WERI-Rb-1 (cell line): Measurements from ENCODE around the gene CCDC187.
A peak's percentile ranks its signal among the peaks of the same experiment; 100 is the strongest.

Experiments
- DNase-seq: peaks from one replicate; pipeline ENCODE4 v3.0.0-alpha.2; 2020
- H3K27ac ChIP-seq: fragments of 250-450 bp; sonication (Bioruptor Pico); 2 replicates; pipeline ENCODE4 v1.5.1; 2020; ENCODE audit warnings: mild to moderate bottlenecking, moderate library complexity
- H3K27me3 ChIP-seq: fragments of 250-450 bp; sonication (Bioruptor Pico); 2 replicates; pipeline ENCODE4 v1.5.1; 2021; ENCODE audit warnings: mild to moderate bottlenecking, low read depth, moderate library complexity; ENCODE audit not compliant: insufficient read depth, severe bottlenecking
- H3K36me3 ChIP-seq: fragments of 250-450 bp; sonication (Bioruptor Pico); 2 replicates; pipeline ENCODE4 v1.5.1; 2020; ENCODE audit warnings: mild to moderate bottlenecking, moderate library complexity
- H3K4me3 ChIP-seq: 2 replicates; pipeline ENCODE4 v1.5.1; 2011; ENCODE audit warnings: low read depth, mild to moderate bottlenecking, control low read depth, low read length
- H3K9me3 ChIP-seq: fragments of 250-450 bp; sonication (Bioruptor Pico); 2 replicates; pipeline ENCODE4 v1.5.1; 2021; ENCODE audit warnings: mild to moderate bottlenecking, moderate library complexity; ENCODE audit not compliant: severe bottlenecking
- TF ChIP-seq, protein P1 (sequence below): IDR thresholded peaks from 2 replicates; pipeline ENCODE4 v1.5.1; 2011; ENCODE audit warnings: low read depth, mild to moderate bottlenecking, control low read depth, inconsistent platforms, low read length

Gene CCDC187

DNA sequence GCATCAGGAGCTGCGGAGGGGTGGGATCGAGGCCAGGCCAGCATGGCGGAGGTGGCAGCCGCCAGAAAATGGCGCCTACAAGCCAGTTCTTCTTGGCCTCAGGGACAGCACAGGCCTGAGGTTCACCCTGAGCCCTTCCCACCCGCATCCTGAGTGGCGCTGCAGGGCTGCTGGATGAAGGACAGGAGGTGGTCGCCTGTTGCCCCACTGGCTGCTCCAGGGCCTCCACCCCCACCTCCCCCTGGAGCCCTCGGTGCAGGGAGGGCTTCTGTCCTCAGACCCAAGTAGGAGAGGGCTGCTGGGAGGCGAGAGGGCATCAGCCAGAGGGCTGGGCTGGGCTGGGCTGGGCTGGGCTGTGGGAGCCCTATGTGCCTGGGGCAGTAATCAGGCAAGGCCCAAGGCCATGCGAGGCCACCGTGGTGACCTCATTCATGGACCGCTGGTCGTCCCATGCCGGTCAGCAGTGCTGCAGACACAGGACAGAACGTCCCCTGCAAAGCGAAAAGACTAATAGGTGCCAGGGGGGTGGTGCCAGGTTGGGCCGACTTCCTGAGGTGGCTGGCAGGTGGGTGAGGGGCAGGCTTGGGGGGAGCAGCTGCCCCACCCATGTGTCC, 37.3 kb upstream of the CCDC187 start:
- Histone ChIP-seq H3K36me3 (peaks cover 80% of the 10 kb centered on the region), H3K27ac (no peak overlapping the region; the same call in none of the 2 replicates), H3K9me3 (no peaks in the 10 kb centered on the region), H3K27me3 (no peaks in the 10 kb centered on the region), H3K4me3 (no peak overlapping the region)
- TF ChIP-seq, protein P1, sequence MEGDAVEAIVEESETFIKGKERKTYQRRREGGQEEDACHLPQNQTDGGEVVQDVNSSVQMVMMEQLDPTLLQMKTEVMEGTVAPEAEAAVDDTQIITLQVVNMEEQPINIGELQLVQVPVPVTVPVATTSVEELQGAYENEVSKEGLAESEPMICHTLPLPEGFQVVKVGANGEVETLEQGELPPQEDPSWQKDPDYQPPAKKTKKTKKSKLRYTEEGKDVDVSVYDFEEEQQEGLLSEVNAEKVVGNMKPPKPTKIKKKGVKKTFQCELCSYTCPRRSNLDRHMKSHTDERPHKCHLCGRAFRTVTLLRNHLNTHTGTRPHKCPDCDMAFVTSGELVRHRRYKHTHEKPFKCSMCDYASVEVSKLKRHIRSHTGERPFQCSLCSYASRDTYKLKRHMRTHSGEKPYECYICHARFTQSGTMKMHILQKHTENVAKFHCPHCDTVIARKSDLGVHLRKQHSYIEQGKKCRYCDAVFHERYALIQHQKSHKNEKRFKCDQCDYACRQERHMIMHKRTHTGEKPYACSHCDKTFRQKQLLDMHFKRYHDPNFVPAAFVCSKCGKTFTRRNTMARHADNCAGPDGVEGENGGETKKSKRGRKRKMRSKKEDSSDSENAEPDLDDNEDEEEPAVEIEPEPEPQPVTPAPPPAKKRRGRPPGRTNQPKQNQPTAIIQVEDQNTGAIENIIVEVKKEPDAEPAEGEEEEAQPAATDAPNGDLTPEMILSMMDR = no peak
- DNase-seq = no peak

DNA sequence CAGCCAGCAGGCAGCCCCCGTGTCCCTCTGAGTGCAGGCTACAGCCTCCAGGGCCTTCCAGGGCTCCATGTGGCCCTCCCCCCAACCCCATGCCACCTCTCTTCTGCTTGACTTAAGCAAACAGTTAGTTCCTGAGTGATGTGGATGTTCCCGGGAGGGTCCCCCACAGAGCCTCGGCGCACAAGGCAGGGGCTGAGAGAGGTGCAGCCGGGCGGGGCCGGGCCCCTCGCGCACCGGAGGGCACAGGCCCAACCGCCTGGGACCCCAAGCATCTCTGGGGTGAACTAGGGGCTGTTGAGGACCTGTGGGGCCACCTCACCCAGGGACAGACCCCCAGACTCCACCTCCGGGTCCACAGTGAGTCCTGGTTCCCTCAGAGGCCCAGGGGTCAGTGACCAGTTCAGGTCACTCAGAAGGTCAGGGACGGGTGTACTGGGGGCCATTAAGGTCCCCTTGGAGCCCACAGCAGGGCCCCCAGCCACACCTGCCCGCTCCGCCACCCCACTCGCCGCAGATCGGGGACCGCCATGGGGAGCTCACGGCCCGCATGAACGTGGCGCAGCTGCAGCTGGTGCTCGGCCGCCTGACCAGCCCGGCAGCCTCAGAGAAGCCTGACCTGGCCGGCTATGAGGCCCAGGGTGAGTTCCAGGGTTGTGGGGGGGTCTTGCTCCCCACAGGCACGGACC, 36.6 kb upstream of the CCDC187 start:
- no peak for DNase-seq
- H3K36me3 ChIP-seq = peaks cover 86% of the 10 kb centered on the region
- TF ChIP-seq, protein P1 = no peak
- no peak overlapping the region for H3K4me3 ChIP-seq
- H3K9me3 ChIP-seq = no peaks in the 10 kb centered on the region
- H3K27ac ChIP-seq = no peak overlapping the region; the same call in none of the 2 replicates
- no peaks in the 10 kb centered on the region for H3K27me3 ChIP-seq

DNA sequence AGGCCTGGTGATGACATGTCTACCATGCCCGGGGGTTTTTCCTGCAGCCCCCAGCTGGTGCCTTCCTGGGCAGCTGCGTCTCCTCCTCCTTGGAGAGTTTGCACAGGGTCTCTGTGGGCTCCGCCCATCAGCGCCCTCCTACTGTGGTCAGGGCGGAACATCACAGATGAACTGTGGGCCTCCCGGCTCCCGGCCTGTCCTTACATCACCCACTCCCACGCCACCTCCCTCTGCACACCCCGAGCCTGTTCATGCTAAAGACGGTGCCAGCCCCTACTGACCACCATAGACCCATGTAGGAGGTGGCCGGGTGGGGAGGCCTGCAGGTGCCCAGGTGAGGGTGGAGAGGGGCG, 36.0 kb upstream of the CCDC187 start:
- Histone ChIP-seq H3K9me3 (no peaks in the 10 kb centered on the region), H3K4me3 (no peak overlapping the region), H3K36me3 (peaks cover 87% of the 10 kb centered on the region), H3K27me3 (no peaks in the 10 kb centered on the region), H3K27ac (peak overlapping the region; percentile 59)
- TF ChIP-seq, protein P1 = no peak
- DNase-seq = no peak

DNA sequence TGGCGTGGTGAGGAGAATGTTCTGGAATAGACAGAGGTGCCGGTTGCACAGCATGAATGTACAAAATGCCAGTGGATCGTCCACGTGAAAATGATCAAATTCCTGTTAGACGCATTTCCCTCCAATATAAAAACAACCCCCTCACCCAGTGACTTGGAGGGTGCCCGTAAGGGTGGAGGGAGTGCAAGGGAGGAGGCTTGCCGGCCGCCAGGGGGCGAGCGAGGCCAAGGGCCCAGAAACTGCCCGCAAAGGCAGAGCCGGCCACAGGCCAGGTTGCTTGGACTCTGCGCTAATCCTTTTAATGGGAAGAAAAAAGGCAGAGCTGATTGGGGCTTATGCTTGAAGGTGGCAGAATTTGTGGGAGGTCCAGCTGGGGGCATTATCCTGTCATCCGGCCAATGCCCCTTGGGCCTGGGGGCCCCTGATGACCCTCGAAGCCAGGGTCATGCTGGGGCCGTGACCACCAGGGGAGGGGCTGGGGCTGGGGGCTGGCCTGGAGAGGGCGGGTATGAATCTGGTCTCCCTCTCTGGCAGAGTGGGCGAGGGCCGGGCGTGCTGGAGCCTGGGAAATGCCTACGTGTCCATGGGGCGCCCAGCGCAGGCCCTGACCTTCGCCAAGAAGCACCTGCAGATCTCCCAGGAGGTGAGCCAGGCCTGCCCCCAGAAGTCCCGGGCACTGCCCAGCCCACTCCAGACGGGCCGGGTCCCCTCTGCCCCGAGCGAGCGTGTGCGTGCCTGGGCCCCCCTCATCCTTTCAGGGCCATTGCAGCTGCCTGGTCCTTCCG, 35.5 kb upstream of the CCDC187 start:
- no peak overlapping the region for H3K4me3 ChIP-seq
- DNase-seq = peak; percentile 89
- peaks cover 87% of the 10 kb centered on the region for H3K36me3 ChIP-seq

DNA sequence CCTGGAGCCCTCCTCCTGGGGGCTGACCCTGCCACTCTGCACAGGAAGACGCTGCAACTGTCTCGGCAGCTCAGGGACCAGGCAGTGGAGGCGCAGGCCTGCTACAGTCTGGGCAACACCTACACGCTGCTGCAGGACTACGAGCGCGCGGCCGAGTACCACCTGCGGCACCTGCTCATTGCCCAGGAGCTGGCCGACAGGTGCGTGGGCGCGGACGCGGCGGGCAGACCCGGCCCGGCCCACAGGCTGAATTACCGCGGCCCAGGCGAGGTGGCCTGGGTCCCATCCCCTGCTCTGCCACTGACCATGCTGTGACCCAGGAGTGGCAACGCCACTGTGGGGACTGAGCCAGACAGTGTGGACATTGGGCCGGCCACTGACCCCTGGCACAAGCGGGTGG, 34.6 kb upstream of the CCDC187 start:
- no peak for DNase-seq
- H3K4me3 ChIP-seq = no peak overlapping the region
- H3K9me3 ChIP-seq = no peaks in the 10 kb centered on the region
- H3K36me3 ChIP-seq = peaks cover 87% of the 10 kb centered on the region
- TF ChIP-seq, protein P1 = no peak
- H3K27me3 ChIP-seq = no peaks in the 10 kb centered on the region
- peak overlapping the region; percentile 59 for H3K27ac ChIP-seq

More for the DNA sequence above, 35.5 kb upstream of the CCDC187 start:
- peak overlapping the region; percentile 59 for H3K27ac ChIP-seq
- no peaks in the 10 kb centered on the region for H3K9me3 ChIP-seq
- no peaks in the 10 kb centered on the region for H3K27me3 ChIP-seq
- TF ChIP-seq, protein P1 = peak; percentile 94
